MCF 10A (cell line): ENCODE measurements around the gene TEX10. TPM values are rescaled to one million over a fixed set of nuclear protein-coding genes. Genes with fewer than 3 reads are reported as not detected.
"Not testable (repeated sequence)": the region's sequence is repeated elsewhere in the genome, so short reads cannot be mapped to it uniquely, and the experiment has no call there.

Experiments
- BruUV-seq: library from RNA; stranded (reverse); fragments of 400-500 nt; replicated peaks from 2 replicates; lab custom pipeline; 2021; lab: Mats Ljungman, UMichigan
- CTCF ChIA-PET: fragments of 300-600 bp; sonication (Branson Sonifier 250); formaldehyde crosslinking; extraction: SDS; loops from one replicate; lab custom pipeline; 2021; ENCODE audit warnings: antibody characterized with exemption, inconsistent platforms; lab: Yijun Ruan, JAX
- POLR2A ChIA-PET: fragments of 300-600, 350-650 bp; sonication (Branson Sonifier 250); formaldehyde crosslinking; extraction: SDS; loops from one replicate; lab custom pipeline; 2020; ENCODE audit warnings: antibody characterized with exemption, inconsistent platforms; lab: Yijun Ruan, JAX
- DNase-seq: peaks from one replicate; pipeline ENCODE4 v3.0.0-alpha.2; 2018; ENCODE audit not compliant: unreplicated experiment
- H3K27ac Mint-ChIP-seq: one replicate; pipeline ENCODE4 v1.8.0; 2022; ENCODE audit warnings: mild to moderate bottlenecking, low read depth, mixed read lengths; ENCODE audit not compliant: unreplicated experiment
- H3K27me3 Mint-ChIP-seq: one replicate; pipeline ENCODE4 v1.8.0; 2022; ENCODE audit warnings: mixed read lengths; ENCODE audit not compliant: insufficient read depth, unreplicated experiment
- H3K36me3 Mint-ChIP-seq: one replicate; pipeline ENCODE4 v1.8.0; 2022; ENCODE audit warnings: mild to moderate bottlenecking, moderate library complexity, mixed read lengths; ENCODE audit not compliant: insufficient read depth, unreplicated experiment
- H3K4me1 Mint-ChIP-seq: one replicate; pipeline ENCODE4 v1.8.0; 2022; ENCODE audit warnings: mixed read lengths; ENCODE audit not compliant: insufficient read depth, unreplicated experiment
- H3K4me3 Mint-ChIP-seq: one replicate; pipeline ENCODE4 v1.8.0; 2022; ENCODE audit warnings: mild to moderate bottlenecking, moderate library complexity, mixed read lengths; ENCODE audit not compliant: unreplicated experiment
- H3K9me3 Mint-ChIP-seq: one replicate; pipeline ENCODE4 v1.8.0; 2022; ENCODE audit warnings: mixed read lengths; ENCODE audit not compliant: unreplicated experiment
- CTCF ChIP-seq: fragments of 200-600 bp; IDR thresholded peaks from one replicate; pipeline ENCODE4 v1.8.0; 2022; ENCODE audit warnings: antibody characterized with exemption, mild to moderate bottlenecking; ENCODE audit not compliant: unreplicated experiment
- intact Hi-C: fragments of 100-400 bp; cut with micrococcal nuclease; formaldehyde crosslinking; loops from 2 replicates; pipeline ENCODE4 v1.14.1; 2022
- total RNA-seq: library from RNA; stranded (reverse); gene quantifications from 2 replicates; pipeline ENCODE4 v1.2.3, GENCODE V29; 2022

The TEX10 gene
- total RNA-seq, 1 experiment from 2014 or later = 38.2 TPM

GRCh38 chr9:100396769-100397168 lies 44.0 kb upstream of the TEX10 start:
- TF ChIP-seq CTCF = no peak
- Mint-ChIP-seq H3K9me3 (no peaks in the 10 kb centered on the region), H3K36me3 (no peaks in the 10 kb centered on the region), H3K4me3 (no peak overlapping the region), H3K27me3 (no peaks in the 10 kb centered on the region), H3K27ac (no peak overlapping the region), H3K4me1 (no peaks in the 10 kb centered on the region)
- no TSS peak for BruUV-seq
- POLR2A ChIA-PET = no interaction called here
- DNase-seq = no peak
- intact Hi-C loops = no loop called here
- CTCF ChIA-PET = interaction anchor here (0.6 kb wide), 1 partner anchor 174 kb away, joined by 3 read pairs; no protein-coding TSS in a partner anchor

GRCh38 chr9:100394816-100395215 lies 42.1 kb upstream of the TEX10 start:
- no peaks in the 10 kb centered on the region for H3K4me1 Mint-ChIP-seq
- H3K27me3 Mint-ChIP-seq = no peaks in the 10 kb centered on the region
- ChIA-PET CTCF (no interaction called here), POLR2A (no interaction called here)
- no peak for TF ChIP-seq CTCF
- BruUV-seq = no TSS peak
- intact Hi-C loops = no loop called here
- H3K36me3 Mint-ChIP-seq = no peaks in the 10 kb centered on the region
- no peak for DNase-seq
- H3K4me3 Mint-ChIP-seq = no peak overlapping the region
- no peak overlapping the region for H3K27ac Mint-ChIP-seq
- no peaks in the 10 kb centered on the region for H3K9me3 Mint-ChIP-seq

- H3K4me1 Mint-ChIP-seq = no peaks in the 10 kb centered on the region
- no peak for DNase-seq
- ChIA-PET CTCF (no interaction called here), POLR2A (interaction anchor here (0.6 kb wide), 1 partner anchor 955 kb away, joined by 4 read pairs; no protein-coding TSS in a partner anchor)
- H3K27me3 Mint-ChIP-seq = no peaks in the 10 kb centered on the region
- no peaks in the 10 kb centered on the region for H3K9me3 Mint-ChIP-seq
- H3K4me3 Mint-ChIP-seq = no peak overlapping the region
- no peak overlapping the region for H3K27ac Mint-ChIP-seq
- TF ChIP-seq CTCF = no peak
- BruUV-seq = no TSS peak
- no peaks in the 10 kb centered on the region for H3K36me3 Mint-ChIP-seq
- intact Hi-C loops = no loop called here
Observed at GRCh38 chr9:100394032-100394695, 41.4 kb upstream of the TEX10 start.

GRCh38 chr9:100392989-100393388 lies 40.2 kb upstream of the TEX10 start:
- intact Hi-C loops = not testable (repeated sequence)

More at GRCh38 chr9:100392989-100393388, 40.2 kb upstream of the TEX10 start:
- CTCF ChIA-PET, H3K9me3 Mint-ChIP-seq, BruUV-seq, H3K27ac Mint-ChIP-seq, POLR2A ChIA-PET, DNase-seq, H3K36me3 Mint-ChIP-seq, H3K4me1 Mint-ChIP-seq, H3K4me3 Mint-ChIP-seq, H3K27me3 Mint-ChIP-seq: not testable (repeated sequence)
